HepG2 (cell line): Measurements from ENCODE around the gene MBOAT7. TPM values are rescaled to one million over a fixed set of nuclear protein-coding genes. Genes with fewer than 3 reads are reported as not detected.

ENCODE experiments used
- ARNT ChIP-seq: fragments of 450-650 bp; IDR thresholded peaks from 2 replicates; pipeline ENCODE4 v1.6.1; 2017
- BORCS8-MEF2B ChIP-seq: sonication (generic); formaldehyde crosslinking; IDR thresholded peaks from 2 replicates; pipeline ENCODE4 v1.8.0; 2022; ENCODE audit warnings: mild to moderate bottlenecking, missing genetic modification reagents
- CERS6 ChIP-seq: sonication (generic); formaldehyde crosslinking; IDR thresholded peaks from 2 replicates; pipeline ENCODE4 v1.5.0; 2020; ENCODE audit warnings: missing genetic modification reagents
- CHD4 ChIP-seq: fragments of 200-600 bp; sonication (generic); IDR thresholded peaks from 2 replicates; pipeline ENCODE4 v1.7.0; 2017; ENCODE audit warnings: mild to moderate bottlenecking, low read length, borderline replicate concordance
- DZIP1 ChIP-seq: sonication (generic); formaldehyde crosslinking; IDR thresholded peaks from 2 replicates; pipeline ENCODE4 v1.5.0; 2020; ENCODE audit warnings: mild to moderate bottlenecking, missing genetic modification reagents
- ELF3 ChIP-seq: IDR thresholded peaks from 2 replicates; pipeline ENCODE4 v1.6.1; 2016; ENCODE audit warnings: missing genetic modification reagents, missing compliant biosample characterization
- GLI4 ChIP-seq: sonication (generic); formaldehyde crosslinking; IDR thresholded peaks from 2 replicates; pipeline ENCODE4 v1.5.1; 2020; ENCODE audit warnings: missing genetic modification reagents, mild to moderate bottlenecking, moderate library complexity, borderline replicate concordance
- HNRNPL ChIP-seq: fragments of 200-400 bp; formaldehyde crosslinking; IDR thresholded peaks from 2 replicates; pipeline ENCODE4 v1.6.1; 2017; ENCODE audit warnings: mild to moderate bottlenecking, low read depth, low read length
- MBD4 ChIP-seq: IDR thresholded peaks from 2 replicates; pipeline ENCODE4 v1.6.1; 2012; ENCODE audit warnings: low read length, inconsistent platforms, borderline replicate concordance
- MLLT10 ChIP-seq: sonication (generic); formaldehyde crosslinking; IDR thresholded peaks from 2 replicates; pipeline ENCODE4 v1.4.0; 2020; ENCODE audit warnings: missing genetic modification reagents
- RARA ChIP-seq: IDR thresholded peaks from 2 replicates; pipeline ENCODE4 v1.6.1; 2016; ENCODE audit warnings: missing genetic modification reagents, missing compliant biosample characterization
- SMAD9 ChIP-seq: sonication (generic); formaldehyde crosslinking; IDR thresholded peaks from 2 replicates; pipeline ENCODE4 v1.5.1; 2020; ENCODE audit warnings: mild to moderate bottlenecking, missing genetic modification reagents
- SMARCC2 ChIP-seq: fragments of 450-650 bp; IDR thresholded peaks from 2 replicates; pipeline ENCODE4 v1.6.1; 2017; ENCODE audit warnings: antibody characterized with exemption, mild to moderate bottlenecking
- TAF15 ChIP-seq: fragments of 200-400 bp; formaldehyde crosslinking; IDR thresholded peaks from one replicate; pipeline ENCODE4 v1.6.1; 2018; ENCODE audit warnings: mild to moderate bottlenecking, low read depth, low read length; ENCODE audit not compliant: poor library complexity, severe bottlenecking
- TCF12 ChIP-seq, 2 experiments: fragments of 450-650 bp in 1 of 2; sonication (generic) in 1 of 2; formaldehyde crosslinking in 1 of 2; IDR thresholded peaks; 2 replicates each; pipeline versions ENCODE4 v1.6.1 to v1.8.0; 2017 to 2022; ENCODE audit warnings: antibody characterized with exemption in 1 of 2, mild to moderate bottlenecking in 1 of 2, missing genetic modification reagents in 1 of 2, moderate library complexity in 1 of 2
- U2AF1 ChIP-seq: fragments of 200-400 bp; formaldehyde crosslinking; optimal IDR thresholded peaks from 2 replicates; pipeline ENCODE3; 2017; ENCODE audit warnings: mild to moderate bottlenecking, low read depth, low read length
- ZBTB26 ChIP-seq: IDR thresholded peaks from 2 replicates; pipeline ENCODE4 v1.6.1; 2016; ENCODE audit warnings: missing compliant biosample characterization, missing genetic modification reagents, borderline replicate concordance
- ZFP37 ChIP-seq: sonication (generic); formaldehyde crosslinking; IDR thresholded peaks from 2 replicates; pipeline ENCODE4 v1.4.0; 2020; ENCODE audit warnings: missing genetic modification reagents, borderline replicate concordance
- ZNF430 ChIP-seq: sonication (generic); formaldehyde crosslinking; IDR thresholded peaks from 2 replicates; pipeline ENCODE4 v1.9.0; 2021; ENCODE audit warnings: mild to moderate bottlenecking, missing genetic modification reagents
- ZNF550 ChIP-seq: sonication (generic); formaldehyde crosslinking; IDR thresholded peaks from 2 replicates; pipeline ENCODE4 v1.4.0; 2020; ENCODE audit warnings: mild to moderate bottlenecking, missing genetic modification reagents, borderline replicate concordance
- polyA plus RNA-seq, 8 experiments: library from polyadenylated mRNA; depleted of rRNA in 3 of 8; stranded (reverse) in 7 of 8; unstranded in 1 of 8; fragments of >200 nt; fragmentation: Illumina TruSeq in 4 of 8; extraction: Trizol in 4 of 8; gene quantifications; 2 replicates each; pipeline versions ENCODE4 v1.2.1 to v1.2.3, GENCODE V29; 2011 to 2016; ENCODE audit warnings: low read depth in 4 of 8, missing spikeins in 1 of 8, mixed read lengths in 1 of 8; ENCODE audit not compliant: insufficient read depth in 1 of 8
- total RNA-seq, 5 experiments: library from RNA; depleted of rRNA; stranded (reverse); fragments of >200 nt; fragmentation: Illumina TruSeq; extraction: Trizol; gene quantifications; 2 replicates each; pipeline ENCODE4 v1.2.3, GENCODE V29; 2016; ENCODE audit warnings: low read depth in 1 of 5
- TF ChIP-seq, protein P1 (sequence below): sonication (generic); formaldehyde crosslinking; IDR thresholded peaks from 2 replicates; pipeline ENCODE4 v1.4.0; 2020; ENCODE audit warnings: missing genetic modification reagents, borderline replicate concordance

Gene MBOAT7
- total and polyA plus RNA-seq, 2 of the 13 experiments (the other 11 are each of a cell fraction or from before 2014, with no cell fraction given) = 22.2 to 25.5 TPM

DNA sequence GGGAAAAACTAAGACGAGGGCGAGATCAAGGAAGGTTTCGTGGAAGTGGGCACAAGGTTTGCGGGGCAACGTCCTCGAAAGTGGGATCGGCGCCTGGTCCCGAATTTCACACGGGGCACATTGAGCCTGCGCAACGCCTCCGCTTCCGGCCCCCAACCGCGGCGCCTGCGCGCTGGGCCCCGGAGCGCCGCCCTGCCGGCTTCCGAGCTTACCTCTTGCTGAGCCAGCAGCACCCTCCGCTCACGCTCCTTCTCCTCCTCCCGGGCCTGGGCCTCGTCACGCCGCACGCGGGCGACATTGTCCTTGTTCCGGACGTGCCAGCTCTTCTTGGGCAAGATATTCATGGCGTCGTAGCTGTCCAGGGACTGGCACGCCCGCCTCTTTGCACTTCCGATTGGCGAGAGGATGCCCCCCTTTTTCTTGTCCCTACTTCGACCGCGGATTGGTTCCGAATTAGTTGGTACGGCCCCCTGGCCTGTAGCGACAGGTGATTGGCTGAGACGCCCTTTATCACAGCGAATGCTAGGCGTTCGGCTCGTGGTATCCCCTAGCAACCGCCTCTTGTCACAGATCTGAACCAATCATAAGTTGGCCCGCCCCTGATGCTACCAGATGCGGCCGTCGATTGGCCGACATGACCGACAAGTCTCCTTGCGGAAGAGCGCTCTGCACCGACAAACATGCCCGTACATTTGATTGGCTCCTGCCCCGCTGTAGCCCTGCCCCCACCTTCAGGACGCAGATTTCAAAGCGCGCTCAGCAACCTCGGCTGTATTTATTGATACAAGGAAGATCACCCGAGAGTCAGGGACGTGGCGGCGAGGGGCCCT, 29.8 kb downstream of the MBOAT7 start, which contains the start of gene LENG1 (continued):
- TF ChIP-seq CERS6 (CRISPR knock-in tag) (no peak), ZNF430 (CRISPR knock-in tag) (peak; percentile 82; the same call in 1 of the 2 replicates), BORCS8-MEF2B (CRISPR knock-in tag) (peak; percentile 39; the same call in 1 of the 2 replicates), CHD4 (no peak), RARA (CRISPR knock-in tag) (no peak), MLLT10 (CRISPR knock-in tag) (no peak), HNRNPL (0 out of 2 replicates have a peak, but pooled peaks have one; percentile 80), DZIP1 (CRISPR knock-in tag) (no peak), ARNT (no peak), ZBTB26 (CRISPR knock-in tag) (no peak; the same call in 1 of the 2 replicates), U2AF1 (no peak), MBD4 (no peak), ELF3 (CRISPR knock-in tag) (peak; percentile 11), ZFP37 (no peak), TAF15 (no peak), GLI4 (no peak; the same call in 1 of the 2 replicates), SMAD9 (CRISPR knock-in tag) (no peak), ZNF550 (no peak), TCF12 (IDR thresholded peaks at IDR 0.05) (no peak), TCF12 (CRISPR knock-in tag; IDR thresholded peaks at IDR 0.05) (0 out of 2 replicates have a peak, but pooled peaks have one; percentile 62), SMARCC2 (no peak)
- TF ChIP-seq, protein P1, sequence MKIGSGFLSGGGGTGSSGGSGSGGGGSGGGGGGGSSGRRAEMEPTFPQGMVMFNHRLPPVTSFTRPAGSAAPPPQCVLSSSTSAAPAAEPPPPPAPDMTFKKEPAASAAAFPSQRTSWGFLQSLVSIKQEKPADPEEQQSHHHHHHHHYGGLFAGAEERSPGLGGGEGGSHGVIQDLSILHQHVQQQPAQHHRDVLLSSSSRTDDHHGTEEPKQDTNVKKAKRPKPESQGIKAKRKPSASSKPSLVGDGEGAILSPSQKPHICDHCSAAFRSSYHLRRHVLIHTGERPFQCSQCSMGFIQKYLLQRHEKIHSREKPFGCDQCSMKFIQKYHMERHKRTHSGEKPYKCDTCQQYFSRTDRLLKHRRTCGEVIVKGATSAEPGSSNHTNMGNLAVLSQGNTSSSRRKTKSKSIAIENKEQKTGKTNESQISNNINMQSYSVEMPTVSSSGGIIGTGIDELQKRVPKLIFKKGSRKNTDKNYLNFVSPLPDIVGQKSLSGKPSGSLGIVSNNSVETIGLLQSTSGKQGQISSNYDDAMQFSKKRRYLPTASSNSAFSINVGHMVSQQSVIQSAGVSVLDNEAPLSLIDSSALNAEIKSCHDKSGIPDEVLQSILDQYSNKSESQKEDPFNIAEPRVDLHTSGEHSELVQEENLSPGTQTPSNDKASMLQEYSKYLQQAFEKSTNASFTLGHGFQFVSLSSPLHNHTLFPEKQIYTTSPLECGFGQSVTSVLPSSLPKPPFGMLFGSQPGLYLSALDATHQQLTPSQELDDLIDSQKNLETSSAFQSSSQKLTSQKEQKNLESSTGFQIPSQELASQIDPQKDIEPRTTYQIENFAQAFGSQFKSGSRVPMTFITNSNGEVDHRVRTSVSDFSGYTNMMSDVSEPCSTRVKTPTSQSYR (CRISPR knock-in tag) = peak; percentile 90
